Measurements from ENCODE around the gene KCTD6.

GRCh38 chr3:58466899-58467563 is 24.9 kb upstream of the KCTD6 start:
- no peak for TF ChIP-seq POLR2A (IDR thresholded peaks at IDR 0.05)
- no peak for TF ChIP-seq CTCF (IDR thresholded peaks at IDR 0.05)
- no peak for TF ChIP-seq EP300 (IDR thresholded peaks at IDR 0.05)
- no peak for TF ChIP-seq POLR2AphosphoS5 (IDR thresholded peaks at IDR 0.05)

Data from suprapubic skin (tissue), 4 donors.